Myocyte (in vitro differentiated cells): ENCODE data around the gene MYO15B. TPM values are rescaled to one million over a fixed set of nuclear protein-coding genes. Genes with fewer than 3 reads are reported as not detected.
"Not testable (repeated sequence)": the region's sequence is repeated elsewhere in the genome, so short reads cannot be mapped to it uniquely, and the experiment has no call there.

ENCODE experiments used
- DNase-seq: peaks from one replicate; pipeline ENCODE4 v3.0.0-alpha.2; 2012; ENCODE audit warnings: low read depth
- total RNA-seq: library from RNA; depleted of rRNA; stranded (reverse); fragments of >200 nt; gene quantifications from 2 replicates; pipeline ENCODE4 v1.2.3, GENCODE V29; 2014

MYO15B gene
- total RNA-seq, 1 donor from 2014 or later = 0.11 TPM

- no peak for DNase-seq
Measured at GRCh38 chr17:75575197-75575596, 12.4 kb upstream of the MYO15B start.

DNA sequence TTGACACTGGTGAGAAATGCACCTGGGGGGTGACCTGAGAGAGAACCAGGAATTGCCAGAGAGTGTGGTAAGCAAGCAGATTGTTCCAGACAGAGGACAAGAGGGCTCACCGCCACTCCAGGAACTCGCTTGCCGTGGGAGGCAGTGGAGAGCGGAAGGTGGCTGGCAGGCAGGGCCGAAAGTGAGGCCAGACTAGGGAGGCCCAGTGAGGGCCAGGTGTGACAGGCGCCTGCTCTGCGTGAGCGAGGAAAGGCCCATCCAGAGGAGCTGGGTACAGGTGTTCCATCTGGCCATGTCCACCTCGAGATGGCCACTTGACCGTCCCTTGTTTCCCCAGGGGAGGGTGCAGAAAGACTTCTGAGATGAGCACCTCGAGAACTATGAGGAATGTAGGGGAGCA, 11.9 kb upstream of the MYO15B start:
- DNase-seq = no peak

- DNase-seq = no peak
Measured at GRCh38 chr17:75576661-75577060, 10.9 kb upstream of the MYO15B start.

DNA sequence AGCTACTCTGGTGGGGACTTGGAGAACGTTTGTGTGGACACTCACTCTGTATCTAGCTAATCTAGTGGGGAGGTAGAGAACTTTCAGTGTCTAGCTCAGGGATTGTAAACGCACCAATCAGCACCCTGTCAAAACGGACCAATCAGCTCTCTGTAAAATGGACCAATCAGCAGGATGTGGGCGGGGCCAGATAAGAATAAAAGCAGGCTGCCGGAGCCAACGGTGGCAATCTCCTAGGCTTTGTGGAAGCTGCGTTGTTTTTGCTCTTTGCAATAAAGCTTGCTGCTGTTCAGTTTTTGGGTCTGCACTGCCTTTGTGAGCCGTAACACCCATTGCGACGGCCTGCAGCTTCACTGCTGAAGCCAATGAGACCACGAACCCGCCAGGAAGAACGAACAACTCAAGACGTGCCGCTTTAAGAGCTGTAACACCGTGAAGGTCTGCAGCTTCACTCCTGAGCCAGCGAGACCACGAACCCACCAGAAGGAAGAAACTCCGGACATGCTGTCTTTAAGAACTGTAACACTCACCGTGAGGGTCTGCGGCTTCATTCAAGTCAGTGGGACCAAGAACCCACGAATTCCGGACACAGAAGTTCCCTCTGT, 6.4 kb upstream of the MYO15B start:
- DNase-seq = not testable (repeated sequence)

DNA sequence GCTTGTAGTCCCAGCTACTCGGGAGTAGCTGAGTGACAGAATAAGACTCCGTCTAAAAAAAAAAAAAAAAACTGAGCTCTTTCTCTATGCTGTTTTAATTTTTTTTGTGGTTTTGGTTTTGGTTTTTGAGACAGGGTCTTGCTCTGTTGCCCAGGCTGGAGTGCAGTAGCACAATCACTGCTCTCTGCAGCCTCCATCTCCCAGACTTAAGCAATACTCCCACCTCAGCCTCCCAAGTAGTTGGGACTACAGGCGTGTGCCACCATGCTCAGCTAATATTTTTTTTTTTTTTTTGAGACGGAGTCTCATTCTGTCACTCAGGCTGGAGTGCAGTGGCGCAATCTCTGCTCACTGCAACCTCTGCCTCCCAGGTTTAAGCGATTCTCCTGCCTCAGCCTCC, 4.4 kb upstream of the MYO15B start:
- not testable (repeated sequence) for DNase-seq

DNA sequence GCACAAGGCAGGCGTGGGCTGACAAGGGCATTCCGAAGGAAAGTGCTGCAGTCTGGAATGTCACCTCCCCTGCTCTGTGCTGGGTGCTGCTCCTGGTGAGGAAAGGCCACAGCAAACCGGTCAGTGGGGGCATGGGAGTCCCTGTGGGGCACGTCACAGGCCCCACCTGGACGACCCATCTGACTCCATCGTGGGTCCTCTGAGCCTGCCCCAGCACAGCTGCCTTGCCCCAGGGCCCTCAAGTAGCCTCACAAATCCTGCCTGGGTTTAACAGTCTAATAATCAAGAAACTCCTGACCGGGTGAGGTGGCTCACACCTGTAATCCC, 2.8 kb upstream of the MYO15B start:
- DNase-seq = no peak

- no peak for DNase-seq
Measured at GRCh38 chr17:75588596-75589011, 1.0 kb downstream of the MYO15B start.

DNA sequence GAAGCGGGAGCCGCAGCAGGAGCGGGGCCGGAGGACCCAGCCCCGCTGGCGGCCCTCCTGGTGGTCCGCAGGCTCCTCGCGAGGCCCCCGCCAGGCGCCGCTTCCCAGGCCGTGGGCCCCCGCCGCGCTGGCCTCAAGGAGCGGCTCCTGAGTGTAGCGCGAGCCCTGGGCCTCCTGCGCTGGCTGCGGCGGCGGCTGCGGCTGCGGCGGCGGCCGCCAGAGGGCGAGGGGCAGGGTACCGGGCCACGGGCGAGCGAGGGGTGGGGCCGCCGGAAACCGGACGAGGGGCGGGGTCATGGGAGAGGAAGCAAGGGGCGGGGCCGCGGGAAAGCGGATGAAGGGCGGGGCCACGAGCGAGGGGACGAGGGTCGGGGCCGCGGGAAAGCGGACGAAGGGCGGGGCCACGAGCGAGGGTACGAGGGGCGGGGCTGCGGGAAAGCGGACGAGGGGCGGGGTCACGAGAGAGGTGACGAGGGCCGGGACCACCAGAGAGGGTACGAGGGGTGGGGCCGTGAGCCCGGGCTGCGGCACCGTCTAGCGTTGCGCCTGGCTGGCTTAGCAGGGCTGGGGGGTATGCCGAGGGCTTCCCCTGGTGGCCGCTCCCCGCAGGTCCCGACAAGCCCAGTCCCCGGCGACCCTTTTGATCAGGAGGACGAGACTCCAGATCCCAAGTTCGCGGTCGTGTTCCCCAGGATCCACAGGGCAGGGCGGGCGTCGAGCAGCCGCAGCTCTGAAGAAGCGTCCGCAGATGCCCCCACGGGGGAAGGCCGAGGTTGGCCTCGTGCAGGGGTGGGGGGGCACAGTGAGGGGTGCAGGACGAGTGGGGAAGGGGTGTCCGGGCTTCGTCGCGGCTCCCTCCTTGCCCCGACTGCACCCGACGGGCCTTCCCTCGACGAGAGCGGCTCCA, 1.7 kb downstream of the MYO15B start:
- DNase-seq = peak; percentile 82

DNA sequence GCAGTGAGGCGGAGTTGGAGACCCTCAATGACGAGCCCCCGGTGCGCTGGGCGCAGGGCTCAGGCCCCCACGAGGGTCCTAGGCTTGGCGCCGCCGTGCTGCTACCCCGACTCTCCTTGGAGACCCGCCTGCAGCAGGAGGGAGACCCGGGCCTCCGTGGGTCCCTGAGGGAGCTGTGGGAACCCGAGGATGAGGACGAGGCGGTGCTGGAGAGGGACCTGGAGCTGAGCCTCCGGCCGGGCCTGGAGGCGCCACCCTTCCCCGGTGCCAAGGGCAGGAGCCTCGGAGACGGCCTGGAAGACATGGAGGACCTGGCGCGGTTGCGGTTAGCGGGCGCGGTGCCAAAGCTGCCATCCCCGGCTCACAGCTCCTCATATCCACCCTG, 2.3 kb downstream of the MYO15B start:
- DNase-seq = no peak

- no peak for DNase-seq
Measured at GRCh38 chr17:75590314-75590761, 2.7 kb downstream of the MYO15B start.

GRCh38 chr17:75590849-75591721, 3.5 kb downstream of the MYO15B start:
- DNase-seq = no peak

- no peak for DNase-seq
Measured at GRCh38 chr17:75591722-75592302, 4.2 kb downstream of the MYO15B start.

DNA sequence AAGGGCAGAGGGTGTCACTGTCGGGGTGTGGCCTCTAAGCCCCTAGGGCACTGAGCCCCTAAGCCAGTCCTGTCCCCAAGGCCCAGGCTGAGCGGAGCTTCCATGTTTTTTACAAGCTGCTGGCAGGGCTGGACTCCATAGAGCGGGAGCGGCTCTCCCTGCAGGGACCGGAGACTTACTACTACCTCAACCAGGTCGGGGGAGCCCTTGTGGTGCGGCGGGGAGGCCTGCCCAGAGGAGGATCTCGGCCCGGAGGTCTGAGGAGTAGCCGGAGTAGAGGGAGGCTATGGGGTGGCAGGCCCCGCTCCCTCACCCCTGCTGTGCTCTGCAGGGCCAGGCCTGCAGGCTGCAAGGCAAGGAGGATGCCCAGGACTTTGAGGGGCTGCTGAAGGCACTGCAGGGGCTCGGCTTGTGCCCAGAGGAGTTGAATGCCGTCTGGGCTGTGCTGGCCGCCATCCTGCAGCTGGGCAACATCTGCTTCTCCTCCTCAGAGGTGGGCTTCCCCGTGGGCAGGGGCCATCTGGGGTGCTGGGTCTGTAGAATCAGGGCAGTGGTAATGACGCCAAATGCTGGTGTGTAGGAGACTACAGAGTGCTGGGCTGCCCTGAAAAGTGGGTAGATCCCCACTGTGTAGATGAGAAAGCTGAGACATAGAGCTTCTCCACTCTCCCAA, 4.9 kb downstream of the MYO15B start:
- no peak for DNase-seq

DNA sequence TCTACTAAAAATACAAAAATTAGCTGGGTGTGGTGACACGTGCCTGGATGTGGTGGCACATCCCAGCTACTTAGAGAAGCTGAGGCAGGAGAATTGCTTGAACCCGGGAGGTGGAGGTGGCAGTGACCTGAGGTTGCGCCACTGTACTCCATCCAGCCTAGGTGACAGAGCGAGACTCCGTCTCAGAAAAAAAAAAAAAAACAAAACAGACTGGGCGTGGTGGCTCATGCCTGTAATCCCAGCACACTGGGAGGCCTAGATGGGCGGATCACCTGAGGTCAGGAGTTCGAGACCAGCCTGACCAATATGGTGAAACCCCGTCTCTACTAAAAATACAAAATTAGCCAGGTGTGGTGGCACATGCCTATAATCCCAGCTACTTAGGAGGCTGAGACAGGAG, 5.8 kb downstream of the MYO15B start:
- not testable (repeated sequence) for DNase-seq

DNA sequence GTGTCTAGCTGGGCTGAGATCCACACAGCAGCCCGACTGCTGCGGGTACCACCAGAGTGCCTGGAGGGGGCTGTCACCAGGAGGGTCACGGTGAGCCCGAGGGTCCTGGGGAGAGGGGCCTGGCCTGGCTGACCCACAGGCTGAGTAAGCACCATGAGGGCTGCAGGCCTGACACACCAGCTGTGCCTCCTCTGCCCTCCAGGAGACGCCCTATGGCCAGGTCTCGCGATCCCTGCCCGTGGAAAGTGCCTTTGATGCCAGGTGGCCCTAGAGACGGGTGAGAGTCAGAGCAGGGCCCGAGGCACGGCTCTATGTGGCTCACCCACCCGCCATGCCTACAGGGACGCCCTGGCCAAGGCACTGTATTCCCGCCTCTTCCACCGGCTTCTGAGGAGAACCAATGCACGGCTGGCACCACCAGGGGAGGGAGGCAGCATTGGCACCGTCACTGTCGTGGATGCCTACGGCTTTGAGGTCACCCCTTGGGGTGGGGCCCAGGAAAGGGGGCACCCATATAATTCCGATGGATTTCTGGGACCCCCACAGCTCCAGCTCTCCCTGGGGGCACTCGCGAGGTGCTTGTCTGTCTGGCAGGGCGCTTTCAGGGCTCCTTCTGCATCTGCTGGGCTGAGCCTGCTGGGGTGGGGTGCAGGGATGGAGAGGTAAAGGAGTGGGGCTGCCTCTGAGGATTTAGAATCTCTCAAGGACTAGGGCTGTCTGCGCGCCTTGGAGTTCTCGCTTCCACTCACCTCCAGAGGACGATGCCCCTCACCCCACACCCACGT, 7.1 kb downstream of the MYO15B start:
- no peak for DNase-seq

DNA sequence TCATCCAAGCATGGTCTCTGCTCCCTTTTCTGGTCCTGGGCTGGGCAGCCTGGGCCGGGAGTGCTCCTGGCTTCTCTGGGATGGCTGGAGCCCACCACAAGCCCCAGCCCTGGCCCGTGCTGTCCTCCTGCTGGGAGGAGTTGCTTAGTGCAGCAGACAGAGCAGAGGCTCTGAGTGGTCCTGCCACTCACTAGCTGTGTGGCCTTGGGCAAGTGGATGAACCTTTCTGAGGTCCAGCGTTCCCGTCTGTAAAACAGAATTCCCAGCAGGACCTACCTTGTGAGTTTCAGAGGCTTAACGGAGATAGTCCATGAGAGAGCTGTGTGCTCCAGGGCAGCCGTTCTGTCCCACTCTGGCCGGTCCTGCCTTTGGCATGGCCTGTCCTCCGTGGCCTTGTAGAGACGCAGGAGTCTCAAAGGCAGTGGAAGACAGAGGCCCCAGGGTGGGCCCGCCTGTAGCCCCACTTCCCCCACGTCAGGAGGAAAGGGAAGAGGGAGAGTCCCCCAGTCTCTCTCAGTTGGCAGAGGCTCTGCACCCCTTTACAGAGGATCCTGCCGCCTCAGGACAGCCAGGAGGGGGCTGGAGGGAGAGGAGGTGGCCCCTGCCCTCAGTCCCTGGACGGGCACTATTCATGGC, 7.8 kb downstream of the MYO15B start:
- no peak for DNase-seq

- DNase-seq = no peak
Measured at GRCh38 chr17:75595920-75596313, 8.3 kb downstream of the MYO15B start.

GRCh38 chr17:75596320-75597087, 8.9 kb downstream of the MYO15B start:
- no peak for DNase-seq
